Upper lobe of left lung (tissue), 6 donors: ENCODE results near the gene KRTAP5-7. TPM values are rescaled to one million over a fixed set of nuclear protein-coding genes. Genes with fewer than 3 reads are reported as not detected.

Experiments
- ATAC-seq, 2 donors: fragments of 200-7000 bp; cut with Tn5 transposase; one replicate each; pipeline ENCODE4 v1.9.1; 2022; ENCODE audit warnings: mild to moderate bottlenecking in 2 of 2, moderate library complexity in 2 of 2; ENCODE audit not compliant: low FRiP score in 2 of 2
- DNase-seq, 2 donors: peaks; one replicate each; pipeline ENCODE4 v3.0.0-alpha.2; 2019 to 2020
- H3K27ac ChIP-seq, 4 donors: fragments of 200-600 bp; sonication (generic); one replicate each; pipeline ENCODE4 v1.5.1; 2016 to 2019
- H3K27me3 ChIP-seq, 4 donors: fragments of 200-600 bp; sonication (generic); one replicate each; pipeline ENCODE4 v1.5.1; 2017 to 2019
- H3K36me3 ChIP-seq, 4 donors: fragments of 200-600 bp; sonication (generic); one replicate each; pipeline ENCODE4 v1.5.1; 2016 to 2019
- H3K4me1 ChIP-seq, 4 donors: fragments of 200-600 bp; sonication (generic); one replicate each; pipeline ENCODE4 v1.5.1; 2018 to 2019
- H3K4me3 ChIP-seq, 4 donors: fragments of 200-600 bp; sonication (generic); one replicate each; pipeline ENCODE4 v1.5.1; 2017 to 2019; ENCODE audit warnings: mild to moderate bottlenecking in 2 of 4, moderate library complexity in 1 of 4
- H3K9me3 ChIP-seq, 4 donors: fragments of 200-600 bp; sonication (generic); one replicate each; pipeline ENCODE4 v1.5.1; 2018 to 2019
- EP300 ChIP-seq, 4 donors: sonication (generic); formaldehyde crosslinking; IDR thresholded peaks; one replicate each; pipeline ENCODE4 v1.5.1; 2017; ENCODE audit warnings: antibody characterized with exemption in 4 of 4, control low read depth in 2 of 4
- POLR2A ChIP-seq, 4 donors: fragments of 450-650 bp; IDR thresholded peaks; one replicate each; pipeline ENCODE4 v1.5.1; 2016 to 2017; ENCODE audit warnings: antibody characterized with exemption in 4 of 4, mild to moderate bottlenecking in 2 of 4
- POLR2AphosphoS5 ChIP-seq, 2 donors: sonication (generic); formaldehyde crosslinking; IDR thresholded peaks; one replicate each; pipeline ENCODE4 v1.5.1; 2017; ENCODE audit warnings: antibody characterized with exemption in 2 of 2
- WGBS, 2 donors: methylation state at CpG; one replicate each; pipeline ENCODE4 v1.1.5; 2017 to 2018; 5-methylcytosine and 5-hydroxymethylcytosine counted together
- total RNA-seq, 6 donors: library from RNA; depleted of rRNA in 4 of 6; stranded (reverse); fragments of >200 nt in 4 of 6; gene quantifications; one replicate each; pipeline versions ENCODE4 v1.1.0 to v1.2.1, GENCODE V29; 2016 to 2021
- TF ChIP-seq, protein P1 (sequence below), 6 experiments: fragments of 450-650 bp in 4 of 6; fragments of 200-600 bp in 2 of 6; sonication (generic) in 2 of 6; IDR thresholded peaks; one replicate each; pipeline ENCODE4 v1.5.1; 2016 to 2019; ENCODE audit warnings: antibody characterized with exemption in 6 of 6
- donor health status: DM: no; HTN: no; CAD: no; lungs with moderate emphysema.
- donor health status: DM: no; HTN: yes; CAD: no; lungs with severe emphysema.

KRTAP5-7 gene
- total RNA-seq, 6 donors from 2014 or later: 0.20 to 0.98 TPM; not detected in 4

DNA sequence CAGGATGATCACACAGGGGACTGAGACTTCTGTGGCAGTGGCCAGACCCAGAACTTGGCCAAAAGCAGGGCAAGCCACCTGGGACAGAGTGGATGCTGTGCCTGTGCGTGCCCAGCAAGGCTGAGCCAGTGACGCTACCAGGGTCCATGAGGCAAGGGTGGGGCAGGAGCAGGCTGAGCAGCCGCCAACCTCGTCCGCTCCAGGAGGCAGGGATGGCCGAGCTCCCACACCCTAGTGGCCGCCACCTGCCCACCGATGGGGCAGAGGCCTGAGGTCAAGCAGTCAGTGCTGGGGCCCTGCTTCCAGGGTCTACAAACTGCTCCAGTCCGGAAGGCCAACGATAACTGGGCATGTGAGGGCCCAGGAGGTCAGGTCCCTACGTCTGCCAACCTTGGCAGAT, 28.4 kb downstream of the KRTAP5-7 start:
- H3K9me3 ChIP-seq: no peaks in the 10 kb centered on the region
- H3K27ac ChIP-seq: no peak overlapping the region
- no peaks in the 10 kb centered on the region for H3K4me1 ChIP-seq
- H3K4me3 ChIP-seq: no peak overlapping the region
- DNase-seq (no peak), ATAC-seq (peak in 1 of 2 donors; percentile 19)
- H3K27me3 ChIP-seq: no peaks in the 10 kb centered on the region
- no peak for TF ChIP-seq EP300 (IDR thresholded peaks at IDR 0.05)
- no peak for TF ChIP-seq POLR2A (IDR thresholded peaks at IDR 0.05)
- TF ChIP-seq, protein P1, sequence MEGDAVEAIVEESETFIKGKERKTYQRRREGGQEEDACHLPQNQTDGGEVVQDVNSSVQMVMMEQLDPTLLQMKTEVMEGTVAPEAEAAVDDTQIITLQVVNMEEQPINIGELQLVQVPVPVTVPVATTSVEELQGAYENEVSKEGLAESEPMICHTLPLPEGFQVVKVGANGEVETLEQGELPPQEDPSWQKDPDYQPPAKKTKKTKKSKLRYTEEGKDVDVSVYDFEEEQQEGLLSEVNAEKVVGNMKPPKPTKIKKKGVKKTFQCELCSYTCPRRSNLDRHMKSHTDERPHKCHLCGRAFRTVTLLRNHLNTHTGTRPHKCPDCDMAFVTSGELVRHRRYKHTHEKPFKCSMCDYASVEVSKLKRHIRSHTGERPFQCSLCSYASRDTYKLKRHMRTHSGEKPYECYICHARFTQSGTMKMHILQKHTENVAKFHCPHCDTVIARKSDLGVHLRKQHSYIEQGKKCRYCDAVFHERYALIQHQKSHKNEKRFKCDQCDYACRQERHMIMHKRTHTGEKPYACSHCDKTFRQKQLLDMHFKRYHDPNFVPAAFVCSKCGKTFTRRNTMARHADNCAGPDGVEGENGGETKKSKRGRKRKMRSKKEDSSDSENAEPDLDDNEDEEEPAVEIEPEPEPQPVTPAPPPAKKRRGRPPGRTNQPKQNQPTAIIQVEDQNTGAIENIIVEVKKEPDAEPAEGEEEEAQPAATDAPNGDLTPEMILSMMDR (IDR thresholded peaks at IDR 0.05): no peak
- TF ChIP-seq POLR2AphosphoS5 (IDR thresholded peaks at IDR 0.05): no peak
- WGBS, 2 donors: 80 to 95% methylated on average over 3 to 6 of the region's 11 CpGs
- no peaks in the 10 kb centered on the region for H3K36me3 ChIP-seq

DNA sequence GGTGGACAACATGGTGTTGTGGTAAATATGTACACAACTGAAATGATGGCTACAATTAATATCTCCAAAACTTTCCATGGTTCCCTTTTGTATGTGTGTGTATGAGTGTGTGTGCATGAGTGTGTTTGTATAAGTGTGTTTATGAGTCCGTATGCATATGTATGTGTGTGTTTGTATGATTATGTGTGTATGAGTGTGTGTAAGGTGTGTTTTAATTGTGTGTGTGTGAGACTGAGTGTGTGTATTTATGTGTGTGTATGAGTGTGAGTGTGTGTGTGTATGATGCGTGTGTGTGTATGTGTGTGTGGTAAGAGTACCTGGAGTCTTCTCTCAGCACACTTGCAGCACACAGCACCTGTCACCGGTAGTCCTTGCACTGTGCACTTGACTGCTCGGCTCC, 29.0 kb downstream of the KRTAP5-7 start:
- 84 to 90% methylated on average over 4 of the region's 4 CpGs for WGBS, 2 donors

DNA sequence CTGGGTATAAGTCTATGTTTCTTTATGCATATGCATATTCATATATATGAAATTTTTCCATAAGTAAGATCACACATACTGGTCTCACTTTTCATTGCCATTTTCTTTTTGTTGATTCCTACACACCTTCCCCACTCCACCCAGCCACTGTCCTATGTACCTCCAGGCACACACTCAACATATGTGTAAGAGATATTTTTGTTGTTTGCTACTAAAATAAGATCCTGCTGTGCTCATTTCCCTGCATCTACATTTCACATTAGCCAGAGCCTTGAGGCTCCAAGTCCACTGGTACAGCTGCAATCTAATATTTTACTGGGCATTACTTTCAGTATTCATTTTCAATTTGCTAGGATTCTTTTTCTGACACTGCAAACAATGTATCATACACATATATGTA, 30.2 kb downstream of the KRTAP5-7 start:
- H3K27me3 ChIP-seq: no peaks in the 10 kb centered on the region
- no peak for ATAC-seq
- no peaks in the 10 kb centered on the region for H3K9me3 ChIP-seq
- H3K4me1 ChIP-seq: no peaks in the 10 kb centered on the region
- DNase-seq: no peak
- H3K27ac ChIP-seq: no peak overlapping the region
- TF ChIP-seq EP300 (IDR thresholded peaks at IDR 0.05) (no peak), POLR2A (IDR thresholded peaks at IDR 0.05) (no peak), POLR2AphosphoS5 (IDR thresholded peaks at IDR 0.05) (no peak)
- TF ChIP-seq, protein P1 (IDR thresholded peaks at IDR 0.05): no peak
- no peaks in the 10 kb centered on the region for H3K36me3 ChIP-seq
- H3K4me3 ChIP-seq: no peak overlapping the region

More for the DNA sequence above, 29.0 kb downstream of the KRTAP5-7 start:
- DNase-seq: no peak
- H3K4me3 ChIP-seq: no peak overlapping the region
- H3K9me3 ChIP-seq: no peaks in the 10 kb centered on the region
- no peak for ATAC-seq
- H3K4me1 ChIP-seq: no peaks in the 10 kb centered on the region
- no peaks in the 10 kb centered on the region for H3K27me3 ChIP-seq
- TF ChIP-seq EP300 (IDR thresholded peaks at IDR 0.05) (no peak), POLR2AphosphoS5 (IDR thresholded peaks at IDR 0.05) (no peak), POLR2A (IDR thresholded peaks at IDR 0.05) (no peak)
- TF ChIP-seq, protein P1 (IDR thresholded peaks at IDR 0.05): no peak
- no peaks in the 10 kb centered on the region for H3K36me3 ChIP-seq
- H3K27ac ChIP-seq: no peak overlapping the region

DNA sequence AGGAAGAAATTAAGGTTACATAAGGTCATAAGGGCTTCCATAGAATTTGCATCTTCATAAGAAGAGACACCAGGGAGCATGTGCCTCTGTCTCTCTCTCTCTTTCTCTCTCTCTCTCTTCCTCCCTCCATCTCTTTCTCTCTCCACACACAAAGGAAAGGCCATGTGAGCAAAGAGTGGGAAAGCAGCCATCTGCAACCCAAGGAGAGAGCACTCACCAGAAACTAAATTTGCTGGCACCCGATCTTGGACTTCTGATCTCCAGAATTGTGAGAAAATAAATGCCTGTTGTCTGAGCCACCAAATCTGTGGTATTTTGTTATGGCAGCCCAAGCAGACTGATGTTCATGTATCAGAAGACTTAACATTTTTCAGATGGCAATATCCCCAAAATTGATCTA, 31.9 kb downstream of the KRTAP5-7 start:
- WGBS, 2 donors: 90 to 95% methylated on average over 1 of the region's 1 CpG
- TF ChIP-seq, protein P1 (IDR thresholded peaks at IDR 0.05): no peak

DNA sequence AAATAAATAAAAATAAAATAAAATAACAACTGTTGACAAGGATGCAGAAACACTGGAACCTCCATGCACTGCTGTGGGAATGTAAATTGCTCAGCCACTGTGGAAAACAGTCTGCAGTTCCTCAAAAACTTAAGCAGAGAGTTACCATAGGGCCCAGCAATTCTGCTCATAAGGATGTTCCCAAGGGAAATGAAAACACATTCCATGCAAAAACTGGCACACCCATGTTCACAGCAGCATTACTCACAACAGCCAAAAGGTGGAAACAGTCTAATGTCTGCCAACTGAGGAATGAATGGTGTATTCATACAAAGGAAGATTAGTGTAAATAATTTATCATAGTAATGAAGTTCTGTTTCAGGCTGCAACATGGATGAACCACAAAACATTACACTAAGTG, 35.1 kb downstream of the KRTAP5-7 start:
- no peaks in the 10 kb centered on the region for H3K27me3 ChIP-seq
- H3K4me1 ChIP-seq: no peaks in the 10 kb centered on the region
- DNase-seq (no peak), ATAC-seq (no peak)
- H3K9me3 ChIP-seq: no peaks in the 10 kb centered on the region
- TF ChIP-seq, protein P1 (IDR thresholded peaks at IDR 0.05): no peak
- TF ChIP-seq POLR2AphosphoS5 (IDR thresholded peaks at IDR 0.05) (no peak), EP300 (IDR thresholded peaks at IDR 0.05) (no peak), POLR2A (IDR thresholded peaks at IDR 0.05) (no peak)
- H3K36me3 ChIP-seq: no peaks in the 10 kb centered on the region
- no peak overlapping the region for H3K4me3 ChIP-seq
- H3K27ac ChIP-seq: no peak overlapping the region

More for the DNA sequence above, 31.9 kb downstream of the KRTAP5-7 start:
- ATAC-seq (no peak), DNase-seq (no peak)
- H3K4me3 ChIP-seq: no peak overlapping the region
- H3K9me3 ChIP-seq: no peaks in the 10 kb centered on the region
- no peaks in the 10 kb centered on the region for H3K27me3 ChIP-seq
- H3K36me3 ChIP-seq: no peaks in the 10 kb centered on the region
- H3K4me1 ChIP-seq: no peaks in the 10 kb centered on the region
- H3K27ac ChIP-seq: no peak overlapping the region
